ENCODE results near the gene ZBTB7C. TPM values are rescaled to one million over a fixed set of nuclear protein-coding genes. Genes with fewer than 3 reads are reported as not detected.

ZBTB7C gene
- total and polyA plus RNA-seq, 10 of the 15 experiments (the other 5 are each of a cell fraction or from before 2014, with no cell fraction given), result under 0.01 to 0.08 (median 0.01) TPM; not detected in 7

DNA sequence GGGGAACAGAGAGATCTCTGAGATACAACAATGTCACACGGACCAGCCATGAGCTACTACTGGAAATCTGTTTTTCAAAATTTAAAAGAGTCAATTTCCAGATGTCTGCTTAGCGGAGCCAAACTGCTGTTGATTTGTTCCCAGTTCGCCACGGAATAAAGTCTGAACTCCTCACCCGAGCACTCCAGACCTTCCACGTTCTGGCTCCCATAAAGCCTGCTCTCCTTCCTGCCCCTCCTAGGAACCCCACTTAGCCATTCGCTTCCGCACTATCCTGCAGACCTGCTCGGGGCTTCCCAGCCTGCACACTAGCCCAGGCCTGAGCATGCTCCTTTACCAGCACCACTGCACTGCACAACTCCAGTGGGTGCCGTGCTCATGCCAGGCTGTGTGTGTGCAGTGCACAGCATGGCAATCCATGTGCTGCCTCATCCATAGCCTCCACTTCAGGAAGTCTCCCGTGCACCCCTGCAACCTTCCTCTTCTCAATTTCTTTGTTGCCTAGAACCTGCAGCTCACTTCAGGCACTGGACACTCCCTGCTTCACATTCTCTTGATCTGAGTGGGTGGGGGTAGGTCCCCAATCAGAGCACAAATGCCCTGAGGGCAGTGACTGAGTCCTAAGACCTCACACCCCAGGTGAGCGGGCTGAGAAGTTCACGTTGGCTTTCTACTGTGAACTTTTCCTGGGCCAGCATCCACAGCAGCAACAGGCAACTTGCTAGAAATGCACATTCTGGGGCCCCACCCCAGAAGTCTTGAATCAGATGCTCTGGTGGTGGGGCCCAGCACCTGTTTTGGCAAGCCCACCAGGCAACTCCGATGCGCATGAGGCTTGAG lies 53.7 kb downstream of the ZBTB7C start:
- Histone ChIP-seq H3K27me3 (replicated peaks in 1 of 2; ENCODE audit: control insufficient read depth in 2 of 2, insufficient read depth in 2 of 2, low read length in 1 of 2) (peaks cover 0 to 2% of the 10 kb centered on the region in 2 experiments; a peak in 1 of 4 replicates), H3K4me1 (ENCODE audit: control insufficient read depth, insufficient read depth, low read length) (no peaks in the 10 kb centered on the region; the same call in 1 of the 2 replicates), H3K36me3 (ENCODE audit: control insufficient read depth in 2 of 2, insufficient read depth in 2 of 2, low read length in 1 of 2) (no peaks in the 10 kb centered on the region), H3K4me3 (no peak overlapping the region), H3K9me3 (replicated peaks; ENCODE audit: control insufficient read depth, insufficient read depth, low read length) (no peaks in the 10 kb centered on the region), H3K9ac (ENCODE audit: control insufficient read depth, insufficient read depth, low read length) (no peak overlapping the region), H3K79me2 (ENCODE audit: control insufficient read depth, insufficient read depth, low read length) (no peaks in the 10 kb centered on the region), H3K4me2 (ENCODE audit: control insufficient read depth, insufficient read depth) (no peak overlapping the region), H4K20me1 (ENCODE audit: control insufficient read depth, insufficient read depth) (no peaks in the 10 kb centered on the region; the same call in 1 of the 2 replicates), H3K27ac (ENCODE audit: control insufficient read depth, insufficient read depth) (no peak overlapping the region), H2AFZ (ENCODE audit: control insufficient read depth, low read depth, low read length) (no peak overlapping the region)
- ChIA-PET RAD21 (ENCODE audit: unreplicated experiment) (no interaction called here), POLR2A (no interaction called here), SMC1A (ENCODE audit: uncharacterized antibody, unreplicated experiment) (no interaction called here), CTCF (no interaction called here)
- FAIRE-seq, result no peak
- in situ Hi-C loops (cut with MboI), result no loop called here
- intact Hi-C loops (cut with micrococcal nuclease; ENCODE audit: unreplicated experiment), result no loop called here
- DNase-seq (ENCODE audit: low read depth, low spot score), result no peak
- no peak for ATAC-seq
- 32% methylated on average over 15 of the region's 15 CpGs for WGBS (ENCODE audit: insufficient coverage, insufficient replicate concordance, low lambda C conversion rate, missing lambda C conversion rate)
- TF ChIP-seq HDAC6 (IDR thresholded peaks at IDR 0.05; ENCODE audit: unreplicated experiment) (no peak), DPF2 (IDR thresholded peaks at IDR 0.05) (no peak), FOXK2 (IDR thresholded peaks at IDR 0.05) (no peak), SRF (IDR thresholded peaks at IDR 0.05; ENCODE audit: low read depth in 2 of 2, low read length in 2 of 2) (no peak), SIX5 (IDR thresholded peaks at IDR 0.05; ENCODE audit: low read depth, low read length, severe bottlenecking) (no peak), CBX3 (IDR thresholded peaks at IDR 0.05; ENCODE audit: borderline replicate concordance, low read depth) (no peak), BCL11A (IDR thresholded peaks at IDR 0.05; ENCODE audit: low read depth, low read length) (no peak), MEF2A (IDR thresholded peaks at IDR 0.05; ENCODE audit: insufficient read depth, low read depth, low read length) (no peak), STAT3 (IDR thresholded peaks at IDR 0.05; ENCODE audit: low read depth, low read length) (no peak)
- TF ChIP-seq, protein P1, sequence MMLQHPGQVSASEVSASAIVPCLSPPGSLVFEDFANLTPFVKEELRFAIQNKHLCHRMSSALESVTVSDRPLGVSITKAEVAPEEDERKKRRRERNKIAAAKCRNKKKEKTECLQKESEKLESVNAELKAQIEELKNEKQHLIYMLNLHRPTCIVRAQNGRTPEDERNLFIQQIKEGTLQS (IDR thresholded peaks at IDR 0.05; ENCODE audit: borderline replicate concordance, extremely low read depth, low read depth, low read length), result no peak
- no TSS peak for BruUV-seq (replicated peaks)

Data from GM12878 (cell line).